ENCODE measurements around the gene HIF1A. TPM values are rescaled to one million over a fixed set of nuclear protein-coding genes. Genes with fewer than 3 reads are reported as not detected.
"Not testable (repeated sequence)": the region's sequence is repeated elsewhere in the genome, so short reads cannot be mapped to it uniquely, and the experiment has no call there.

The HIF1A gene
- total and polyA plus RNA-seq, 2 donors (not counting 1 experiment from before 2014, with no cell fraction given): 44.2 to 261 TPM

DNA sequence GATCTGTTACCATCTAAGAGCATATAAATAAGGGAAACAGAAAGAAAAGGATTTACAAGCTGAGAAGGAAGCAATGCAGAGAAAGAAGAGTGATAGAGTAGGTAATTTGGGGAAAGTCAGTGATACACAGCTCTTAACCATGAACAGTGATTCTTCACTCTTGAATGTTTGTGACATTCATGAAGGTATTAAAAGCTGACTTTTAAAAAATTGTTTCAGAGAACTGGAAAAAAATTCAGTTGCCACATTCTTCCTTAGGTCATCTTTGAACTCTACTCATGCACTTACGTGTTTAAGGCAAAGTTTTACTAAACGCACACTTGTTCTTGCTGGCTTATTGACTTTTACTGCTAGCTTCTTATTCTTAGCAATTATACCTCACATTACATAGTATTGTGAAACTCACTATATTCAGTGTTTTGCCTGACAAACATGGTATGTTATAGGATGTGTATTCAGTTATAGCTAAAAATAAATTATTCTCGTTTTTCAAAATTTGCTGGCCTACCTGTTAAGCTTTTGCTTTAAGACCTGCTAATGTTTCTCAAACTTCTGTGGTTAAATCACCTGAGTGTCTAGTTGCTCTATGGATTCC, 10.9 kb downstream of the HIF1A start:
- H3K9me3 Mint-ChIP-seq (ENCODE audit: insufficient read depth): no peaks in the 10 kb centered on the region
- H3K4me1 ChIP-seq (ENCODE audit: control insufficient read depth in 2 of 2, insufficient read depth in 2 of 2, low read length in 2 of 2): peaks cover 21 to 55% of the 10 kb centered on the region in 2 donors
- POLR2A ChIA-PET: interaction anchor here (0.8 to 1.5 kb wide), 3 partner anchors 9 to 47 kb away, joined by 3 to 5 read pairs (median 4); partner anchors contain the start of gene HIF1A
- H3K27me3 Mint-ChIP-seq: no peaks in the 10 kb centered on the region
- peak overlapping the region in 1 of 2 donors; percentile 15 for H3K27ac ChIP-seq (ENCODE audit: low read length in 2 of 2)
- no peak overlapping the region for H3K4me3 Mint-ChIP-seq
- CTCF ChIA-PET: interaction anchor here (0.8 to 2.0 kb wide), 9 partner anchors 8 to 251 kb away, joined by 3 to 11 read pairs (median 3); no protein-coding TSS in a partner anchor
- H3K4me1 Mint-ChIP-seq: peaks cover 76% of the 10 kb centered on the region
- DNase-seq (no peak), ATAC-seq (ENCODE audit: low read depth) (no peak)
- no peak overlapping the region for H3K27ac Mint-ChIP-seq
- TF ChIP-seq EZH2 (IDR thresholded peaks at IDR 0.05; ENCODE audit: borderline replicate concordance, insufficient read depth, low read depth, low read length, poor library complexity, severe bottlenecking) (no peak), CTCF (IDR thresholded peaks at IDR 0.05) (no peak)
- intact Hi-C loops (cut with micrococcal nuclease): no loop called here
- H3K79me2 ChIP-seq (ENCODE audit: control insufficient read depth, insufficient read depth, low read length): peaks cover 89% of the 10 kb centered on the region
- H4K20me1 ChIP-seq (ENCODE audit: control insufficient read depth, insufficient read depth, low read length, poor library complexity, severe bottlenecking): peaks cover 52% of the 10 kb centered on the region
- H3K4me2 ChIP-seq (replicated peaks; ENCODE audit: low read depth, low read length, poor library complexity, severe bottlenecking): peak overlapping the region; percentile 26
- H3K36me3 ChIP-seq (replicated peaks in 1 of 2; ENCODE audit: control extremely low read depth in 1 of 2, control insufficient read depth in 1 of 2, extremely low read depth in 1 of 2, insufficient read depth in 2 of 2, low read length in 1 of 2): no peaks in the 10 kb centered on the region
- H3K9ac ChIP-seq (ENCODE audit: low read length): no peak overlapping the region
- no peak overlapping the region for H3K4me3 ChIP-seq (ENCODE audit: control extremely low read depth in 1 of 5, extremely low read depth in 1 of 5, insufficient read depth in 1 of 5, low read depth in 2 of 5, low read length in 4 of 5)
- H3K9me3 ChIP-seq (ENCODE audit: control extremely low read depth in 1 of 3, control insufficient read depth in 2 of 3, insufficient read depth in 1 of 3, low read length in 2 of 3): peaks cover 0 to 4% (median 0%) of the 10 kb centered on the region in 3 donors
- no peaks in the 10 kb centered on the region for H3K27me3 ChIP-seq (replicated peaks in 1 of 4; ENCODE audit: control extremely low read depth in 1 of 4, control insufficient read depth in 3 of 4, insufficient read depth in 4 of 4, low read length in 3 of 4)
- no peak overlapping the region for H2AFZ ChIP-seq (ENCODE audit: insufficient read depth, low read depth, low read length, poor library complexity, severe bottlenecking)
- no CpG with 5 or more reads among the region's 3 CpGs for WGBS (ENCODE audit: insufficient coverage)

DNA sequence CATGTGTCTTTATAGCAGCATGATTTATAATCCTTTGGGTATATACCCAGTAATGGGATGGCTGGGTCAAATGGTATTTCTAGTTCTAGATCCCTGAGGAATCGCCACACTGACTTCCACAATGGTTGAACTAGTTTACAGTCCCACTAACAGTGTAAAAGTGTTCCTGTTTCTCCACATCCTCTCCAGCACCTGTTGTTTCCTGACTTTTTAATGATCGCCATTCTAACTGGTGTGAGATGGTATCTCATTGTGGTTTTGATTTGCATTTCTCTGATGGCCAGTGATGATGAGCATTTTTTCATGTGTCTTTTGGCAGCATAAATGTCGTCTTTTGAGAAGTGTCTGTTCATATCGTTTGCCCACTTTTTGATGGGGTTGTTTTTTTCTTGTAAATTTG, 12.5 kb downstream of the HIF1A start:
- H3K27ac Mint-ChIP-seq; H3K9ac ChIP-seq (ENCODE audit: low read length); intact Hi-C loops (cut with micrococcal nuclease); H3K9me3 ChIP-seq (ENCODE audit: control extremely low read depth in 1 of 3, control insufficient read depth in 2 of 3, insufficient read depth in 1 of 3, low read length in 2 of 3); POLR2A ChIA-PET; H3K27ac ChIP-seq (ENCODE audit: low read length in 2 of 2); H3K27me3 ChIP-seq (replicated peaks in 1 of 4; ENCODE audit: control extremely low read depth in 1 of 4, control insufficient read depth in 3 of 4, insufficient read depth in 4 of 4, low read length in 3 of 4); H3K4me3 Mint-ChIP-seq; H2AFZ ChIP-seq (ENCODE audit: insufficient read depth, low read depth, low read length, poor library complexity, severe bottlenecking); H3K4me2 ChIP-seq (replicated peaks; ENCODE audit: low read depth, low read length, poor library complexity, severe bottlenecking); H3K9me3 Mint-ChIP-seq (ENCODE audit: insufficient read depth); ATAC-seq (ENCODE audit: low read depth); H3K36me3 ChIP-seq (replicated peaks in 1 of 2; ENCODE audit: control extremely low read depth in 1 of 2, control insufficient read depth in 1 of 2, extremely low read depth in 1 of 2, insufficient read depth in 2 of 2, low read length in 1 of 2); H3K27me3 Mint-ChIP-seq; H3K4me3 ChIP-seq (ENCODE audit: control extremely low read depth in 1 of 5, extremely low read depth in 1 of 5, insufficient read depth in 1 of 5, low read depth in 2 of 5, low read length in 4 of 5); DNase-seq: not testable (repeated sequence)
- Histone ChIP-seq H3K4me1 (ENCODE audit: control insufficient read depth in 2 of 2, insufficient read depth in 2 of 2, low read length in 2 of 2) (peaks cover 23 to 59% of the 10 kb centered on the region in 2 donors), H4K20me1 (ENCODE audit: control insufficient read depth, insufficient read depth, low read length, poor library complexity, severe bottlenecking) (peaks cover 68% of the 10 kb centered on the region), H3K79me2 (ENCODE audit: control insufficient read depth, insufficient read depth, low read length) (peaks cover 89% of the 10 kb centered on the region)
- peaks cover 80% of the 10 kb centered on the region for H3K4me1 Mint-ChIP-seq
- CTCF ChIA-PET: interaction anchor here (1.2 kb wide), 1 partner anchor 10 kb away, joined by 3 read pairs; no protein-coding TSS in a partner anchor
- WGBS (ENCODE audit: insufficient coverage): no CpG with 5 or more reads among the region's 4 CpGs

DNA sequence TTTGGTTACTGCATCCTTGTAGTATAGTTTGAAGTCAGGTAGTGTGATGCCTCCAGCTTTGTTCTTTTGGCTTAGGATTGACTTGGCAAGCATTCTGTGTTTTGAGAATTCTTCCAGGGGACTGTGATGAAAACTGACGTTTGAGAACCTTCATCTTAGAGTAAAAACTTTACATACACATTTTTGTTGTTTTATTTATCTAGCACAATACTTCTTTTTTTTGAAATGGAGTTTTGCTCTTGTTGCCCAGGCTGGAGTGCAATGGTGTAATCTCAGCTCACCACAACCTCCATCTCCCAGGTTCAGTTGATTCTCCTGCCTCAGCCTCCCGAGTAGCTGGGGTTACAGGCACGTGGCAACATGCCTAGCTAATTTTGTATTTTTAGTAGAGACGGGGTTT, 13.4 kb downstream of the HIF1A start:
- H4K20me1 ChIP-seq (ENCODE audit: control insufficient read depth, insufficient read depth, low read length, poor library complexity, severe bottlenecking): peaks cover 68% of the 10 kb centered on the region
- CTCF ChIA-PET: interaction anchor here (1.2 to 2.4 kb wide), 3 partner anchors 8 to 12 kb away, joined by 3 to 7 read pairs (median 3); no protein-coding TSS in a partner anchor
- peak overlapping the region; percentile 9 for H3K4me3 Mint-ChIP-seq
- H3K36me3 ChIP-seq (replicated peaks in 1 of 2; ENCODE audit: control extremely low read depth in 1 of 2, control insufficient read depth in 1 of 2, extremely low read depth in 1 of 2, insufficient read depth in 2 of 2, low read length in 1 of 2); POLR2A ChIA-PET; DNase-seq; H3K27ac ChIP-seq (ENCODE audit: low read length in 2 of 2); H3K9me3 Mint-ChIP-seq (ENCODE audit: insufficient read depth); H3K4me3 ChIP-seq (ENCODE audit: control extremely low read depth in 1 of 5, extremely low read depth in 1 of 5, insufficient read depth in 1 of 5, low read depth in 2 of 5, low read length in 4 of 5); H3K9me3 ChIP-seq (ENCODE audit: control extremely low read depth in 1 of 3, control insufficient read depth in 2 of 3, insufficient read depth in 1 of 3, low read length in 2 of 3); intact Hi-C loops (cut with micrococcal nuclease); H3K4me2 ChIP-seq (replicated peaks; ENCODE audit: low read depth, low read length, poor library complexity, severe bottlenecking); H3K27me3 Mint-ChIP-seq; ATAC-seq (ENCODE audit: low read depth); H2AFZ ChIP-seq (ENCODE audit: insufficient read depth, low read depth, low read length, poor library complexity, severe bottlenecking); H3K9ac ChIP-seq (ENCODE audit: low read length); H3K27me3 ChIP-seq (replicated peaks in 1 of 4; ENCODE audit: control extremely low read depth in 1 of 4, control insufficient read depth in 3 of 4, insufficient read depth in 4 of 4, low read length in 3 of 4): not testable (repeated sequence)
- H3K4me1 ChIP-seq (ENCODE audit: control insufficient read depth in 2 of 2, insufficient read depth in 2 of 2, low read length in 2 of 2): peaks cover 28 to 59% of the 10 kb centered on the region in 2 donors
- H3K4me1 Mint-ChIP-seq: peaks cover 80% of the 10 kb centered on the region
- WGBS (ENCODE audit: insufficient coverage): no CpG with 5 or more reads among the region's 4 CpGs
- peaks cover 89% of the 10 kb centered on the region for H3K79me2 ChIP-seq (ENCODE audit: control insufficient read depth, insufficient read depth, low read length)
- peak overlapping the region; percentile 56 for H3K27ac Mint-ChIP-seq

All from B cell (primary cell).